ENCODE data around the gene COL4A5. TPM values are rescaled to one million over a fixed set of nuclear protein-coding genes. Genes with fewer than 3 reads are reported as not detected.

Gene COL4A5
- total and polyA plus RNA-seq, 4 donors: 0.63 to 10.3 (median 1.2) TPM

GRCh38 chrX:108541286-108541685 is 101.6 kb downstream of the COL4A5 start (continued):
- TF ChIP-seq, protein P1, sequence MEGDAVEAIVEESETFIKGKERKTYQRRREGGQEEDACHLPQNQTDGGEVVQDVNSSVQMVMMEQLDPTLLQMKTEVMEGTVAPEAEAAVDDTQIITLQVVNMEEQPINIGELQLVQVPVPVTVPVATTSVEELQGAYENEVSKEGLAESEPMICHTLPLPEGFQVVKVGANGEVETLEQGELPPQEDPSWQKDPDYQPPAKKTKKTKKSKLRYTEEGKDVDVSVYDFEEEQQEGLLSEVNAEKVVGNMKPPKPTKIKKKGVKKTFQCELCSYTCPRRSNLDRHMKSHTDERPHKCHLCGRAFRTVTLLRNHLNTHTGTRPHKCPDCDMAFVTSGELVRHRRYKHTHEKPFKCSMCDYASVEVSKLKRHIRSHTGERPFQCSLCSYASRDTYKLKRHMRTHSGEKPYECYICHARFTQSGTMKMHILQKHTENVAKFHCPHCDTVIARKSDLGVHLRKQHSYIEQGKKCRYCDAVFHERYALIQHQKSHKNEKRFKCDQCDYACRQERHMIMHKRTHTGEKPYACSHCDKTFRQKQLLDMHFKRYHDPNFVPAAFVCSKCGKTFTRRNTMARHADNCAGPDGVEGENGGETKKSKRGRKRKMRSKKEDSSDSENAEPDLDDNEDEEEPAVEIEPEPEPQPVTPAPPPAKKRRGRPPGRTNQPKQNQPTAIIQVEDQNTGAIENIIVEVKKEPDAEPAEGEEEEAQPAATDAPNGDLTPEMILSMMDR (IDR thresholded peaks at IDR 0.05; ENCODE audit: low read depth, low read length, missing input control): no peak
- TF ChIP-seq, protein P2, sequence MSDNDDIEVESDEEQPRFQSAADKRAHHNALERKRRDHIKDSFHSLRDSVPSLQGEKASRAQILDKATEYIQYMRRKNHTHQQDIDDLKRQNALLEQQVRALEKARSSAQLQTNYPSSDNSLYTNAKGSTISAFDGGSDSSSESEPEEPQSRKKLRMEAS (IDR thresholded peaks at IDR 0.05): no peak
- no peak for TF ChIP-seq HNF4A (conservative IDR thresholded peaks at IDR 0.05)
- TF ChIP-seq RXRA (IDR thresholded peaks at IDR 0.05): no peak
- no peak for TF ChIP-seq ATF3 (IDR thresholded peaks at IDR 0.05)
- no peak for TF ChIP-seq EGR1 (IDR thresholded peaks at IDR 0.05; ENCODE audit: low read depth in 2 of 2)
- no peak for TF ChIP-seq FOXA1 (IDR thresholded peaks at IDR 0.05)
- no peak for TF ChIP-seq JUND (IDR thresholded peaks at IDR 0.05)
- no peak for TF ChIP-seq HNF4G (IDR thresholded peaks at IDR 0.05)
- no peak for TF ChIP-seq GABPA (IDR thresholded peaks at IDR 0.05 in 1 of 2, conservative IDR thresholded peaks at IDR 0.05 in 1 of 2)

GRCh38 chrX:108557580-108557979 is 117.9 kb downstream of the COL4A5 start:
- no peaks in the 10 kb centered on the region for H3K36me3 ChIP-seq (ENCODE audit: control insufficient read depth in 4 of 4, insufficient read depth in 3 of 4, low read depth in 1 of 4, low read length in 3 of 4)
- no peak overlapping the region for H3K27ac ChIP-seq (ENCODE audit: low read depth in 1 of 2, low read length in 2 of 2)
- no peak overlapping the region for H3K9ac ChIP-seq (ENCODE audit: low read depth in 1 of 2, low read length in 2 of 2)
- 88% methylated on average over 4 of the region's 4 CpGs for WGBS
- TF ChIP-seq RXRA (IDR thresholded peaks at IDR 0.05): no peak
- TF ChIP-seq YY1 (IDR thresholded peaks at IDR 0.05): no peak
- TF ChIP-seq SP1 (IDR thresholded peaks at IDR 0.05): no peak
- TF ChIP-seq FOXA2 (IDR thresholded peaks at IDR 0.05): no peak
- TF ChIP-seq EGR1 (IDR thresholded peaks at IDR 0.05; ENCODE audit: low read depth in 2 of 2): no peak
- TF ChIP-seq NR2F2 (IDR thresholded peaks at IDR 0.05): no peak
- no peak for TF ChIP-seq JUND (IDR thresholded peaks at IDR 0.05)
- TF ChIP-seq, protein P3, sequence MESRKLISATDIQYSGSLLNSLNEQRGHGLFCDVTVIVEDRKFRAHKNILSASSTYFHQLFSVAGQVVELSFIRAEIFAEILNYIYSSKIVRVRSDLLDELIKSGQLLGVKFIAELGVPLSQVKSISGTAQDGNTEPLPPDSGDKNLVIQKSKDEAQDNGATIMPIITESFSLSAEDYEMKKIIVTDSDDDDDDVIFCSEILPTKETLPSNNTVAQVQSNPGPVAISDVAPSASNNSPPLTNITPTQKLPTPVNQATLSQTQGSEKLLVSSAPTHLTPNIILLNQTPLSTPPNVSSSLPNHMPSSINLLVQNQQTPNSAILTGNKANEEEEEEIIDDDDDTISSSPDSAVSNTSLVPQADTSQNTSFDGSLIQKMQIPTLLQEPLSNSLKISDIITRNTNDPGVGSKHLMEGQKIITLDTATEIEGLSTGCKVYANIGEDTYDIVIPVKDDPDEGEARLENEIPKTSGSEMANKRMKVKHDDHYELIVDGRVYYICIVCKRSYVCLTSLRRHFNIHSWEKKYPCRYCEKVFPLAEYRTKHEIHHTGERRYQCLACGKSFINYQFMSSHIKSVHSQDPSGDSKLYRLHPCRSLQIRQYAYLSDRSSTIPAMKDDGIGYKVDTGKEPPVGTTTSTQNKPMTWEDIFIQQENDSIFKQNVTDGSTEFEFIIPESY (IDR thresholded peaks at IDR 0.05): no peak
- TF ChIP-seq ATF3 (IDR thresholded peaks at IDR 0.05): no peak
- TF ChIP-seq TAF1 (conservative IDR thresholded peaks at IDR 0.05): no peak
- TF ChIP-seq HNF4G (IDR thresholded peaks at IDR 0.05): no peak
- no peak for TF ChIP-seq REST (IDR thresholded peaks at IDR 0.05)
- TF ChIP-seq RAD21 (IDR thresholded peaks at IDR 0.05): no peak
- H3K4me1 ChIP-seq (ENCODE audit: control insufficient read depth in 4 of 4, insufficient read depth in 4 of 4, low read length in 3 of 4): no peaks in the 10 kb centered on the region
- no peak overlapping the region for H3K4me3 ChIP-seq (ENCODE audit: low read depth in 1 of 3, low read length in 3 of 3)
- H3K9me3 ChIP-seq (ENCODE audit: control insufficient read depth in 4 of 4, low read length in 3 of 4): no peaks in the 10 kb centered on the region
- no peaks in the 10 kb centered on the region for H3K27me3 ChIP-seq (ENCODE audit: control insufficient read depth in 4 of 4, insufficient read depth in 4 of 4, low read length in 3 of 4)
- DNase-seq (ENCODE audit: low spot score): no peak
